Activated CD8-positive, alpha-beta T cell treated with anti-CD3 and anti-CD28 coated beads for 36 hours (primary cell): ENCODE measurements around the gene CCDC127. TPM values are rescaled to one million over a fixed set of nuclear protein-coding genes. Genes with fewer than 3 reads are reported as not detected.

Source experiments
- ATAC-seq: fragments of 200-7000 bp; cut with Tn5 transposase; one replicate; pipeline ENCODE4 v1.10.0; 2021; ENCODE audit warnings: mild to moderate bottlenecking, moderate library complexity
- CTCF ChIA-PET: fragments of 350-600 bp; sonication (Branson Sonifier 250); formaldehyde crosslinking; loops from one replicate; lab custom pipeline; 2021; ENCODE audit warnings: antibody characterized with exemption; lab: Charles Lee
- POLR2A ChIA-PET: fragments of 350-600 bp; sonication (Branson Sonifier 250); formaldehyde crosslinking; loops from one replicate; lab custom pipeline; 2021; ENCODE audit warnings: antibody characterized with exemption; lab: Charles Lee
- DNase-seq: peaks from one replicate; pipeline ENCODE4 v3.0.0-alpha.2; 2020
- H3K27ac Mint-ChIP-seq: one replicate; pipeline ENCODE4 v1.8.0; 2021; ENCODE audit warnings: mild to moderate bottlenecking, mixed read lengths
- H3K27me3 Mint-ChIP-seq: one replicate; pipeline ENCODE4 v1.8.0; 2021; ENCODE audit warnings: mixed read lengths
- H3K36me3 Mint-ChIP-seq: one replicate; pipeline ENCODE4 v1.8.0; 2021; ENCODE audit warnings: low read depth, mixed read lengths
- H3K4me1 Mint-ChIP-seq: one replicate; pipeline ENCODE4 v1.8.0; 2021; ENCODE audit warnings: low read depth, mixed read lengths
- H3K4me3 Mint-ChIP-seq: one replicate; pipeline ENCODE4 v1.8.0; 2021; ENCODE audit warnings: mild to moderate bottlenecking, moderate library complexity, mixed read lengths
- H3K9me3 Mint-ChIP-seq: one replicate; pipeline ENCODE4 v1.8.0; 2021; ENCODE audit warnings: mixed read lengths
- CTCF ChIP-seq: fragments of 200-600 bp; IDR thresholded peaks from one replicate; pipeline ENCODE4 v1.8.0; 2022; ENCODE audit warnings: antibody characterized with exemption, mild to moderate bottlenecking
- intact Hi-C: fragments of 100-400 bp; cut with micrococcal nuclease; formaldehyde crosslinking; loops from one replicate; pipeline ENCODE4 v1.10.0; 2022
- total RNA-seq, 2 experiments: library from RNA; stranded (reverse); gene quantifications; one replicate each; pipeline ENCODE4 v1.2.3, GENCODE V29; 2021

Gene CCDC127
- total RNA-seq, 2 experiments from 2014 or later: 4.2 to 4.3 TPM

DNA sequence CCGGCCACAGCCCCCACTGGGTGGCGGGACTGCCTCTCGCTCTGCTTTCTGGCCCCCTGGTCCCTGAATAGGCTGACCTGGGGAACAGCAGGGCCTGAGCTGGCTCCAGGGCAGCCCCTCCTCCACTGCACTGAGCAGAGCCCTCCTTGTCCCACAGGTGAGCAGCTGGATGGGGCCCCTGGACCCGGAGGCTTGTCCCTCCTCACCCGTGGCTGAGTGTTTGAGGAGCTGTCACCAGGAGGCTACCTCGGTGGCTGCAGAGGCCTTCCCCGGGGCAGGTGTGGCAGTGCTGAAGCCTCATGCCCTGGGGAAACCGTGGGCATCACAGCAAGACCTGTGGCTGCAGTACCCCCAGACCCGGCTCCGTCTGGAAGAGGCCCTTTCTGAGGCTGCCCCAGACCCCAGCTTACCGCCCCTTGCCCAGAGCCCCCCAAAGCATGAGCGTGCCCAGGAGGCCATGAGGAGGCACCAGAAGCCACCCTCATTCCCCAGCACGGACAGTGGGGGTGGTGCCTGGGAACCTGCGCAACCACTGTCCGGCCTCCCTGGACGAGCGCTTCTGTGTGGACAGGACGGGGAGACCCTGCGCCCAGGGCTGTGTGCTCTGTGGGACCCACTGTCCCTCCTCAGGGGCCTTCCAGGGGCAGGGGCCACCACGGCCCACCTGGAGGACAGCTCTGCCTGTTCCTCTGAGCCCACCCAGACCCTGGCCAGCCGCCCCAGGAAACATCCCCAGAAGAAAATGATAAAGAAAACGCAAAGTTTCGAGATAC is 55.2 kb downstream of the CCDC127 start:
- H3K36me3 Mint-ChIP-seq: no peaks in the 10 kb centered on the region
- POLR2A ChIA-PET: no interaction called here
- intact Hi-C loops: no loop called here

DNA sequence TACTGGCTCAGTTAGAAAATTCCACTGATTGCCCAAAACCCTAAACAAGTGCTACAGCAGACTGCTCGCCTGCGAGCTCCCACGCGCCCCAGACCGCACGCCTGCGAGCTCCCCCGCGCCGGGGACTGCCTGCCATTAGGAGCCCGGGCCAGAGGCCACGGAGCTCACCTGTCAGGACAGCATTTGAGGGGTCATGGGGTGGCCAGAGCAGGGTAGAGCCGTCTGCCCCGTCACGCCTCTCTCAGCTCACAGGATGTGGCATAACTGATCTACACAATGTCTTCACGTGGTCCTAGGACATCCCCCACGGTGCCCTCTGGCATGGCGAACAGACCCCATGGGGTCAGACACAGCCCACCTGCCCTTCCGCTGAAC is 55.8 kb downstream of the CCDC127 start:
- Mint-ChIP-seq H3K4me1 (no peaks in the 10 kb centered on the region), H3K9me3 (no peaks in the 10 kb centered on the region), H3K4me3 (no peak overlapping the region), H3K27ac (no peak overlapping the region), H3K27me3 (peaks cover 6% of the 10 kb centered on the region), H3K36me3 (no peaks in the 10 kb centered on the region)
- POLR2A ChIA-PET: no interaction called here
- CTCF ChIA-PET: no interaction called here
- no peak for TF ChIP-seq CTCF
- ATAC-seq: no peak
- no peak for DNase-seq
- intact Hi-C loops: no loop called here

More for the DNA sequence above, 55.2 kb downstream of the CCDC127 start:
- no peaks in the 10 kb centered on the region for H3K9me3 Mint-ChIP-seq
- CTCF ChIA-PET: no interaction called here
- TF ChIP-seq CTCF: no peak
- H3K4me3 Mint-ChIP-seq: no peak overlapping the region
- H3K27ac Mint-ChIP-seq: no peak overlapping the region
- no peak for ATAC-seq
- H3K27me3 Mint-ChIP-seq: peaks cover 6% of the 10 kb centered on the region
- no peak for DNase-seq
- no peaks in the 10 kb centered on the region for H3K4me1 Mint-ChIP-seq

- intact Hi-C loops: no loop called here
- Mint-ChIP-seq H3K4me1 (no peaks in the 10 kb centered on the region), H3K4me3 (no peak overlapping the region), H3K27ac (no peak overlapping the region), H3K36me3 (no peaks in the 10 kb centered on the region), H3K27me3 (peaks cover 6% of the 10 kb centered on the region), H3K9me3 (no peaks in the 10 kb centered on the region)
- DNase-seq (no peak), ATAC-seq (no peak)
- TF ChIP-seq CTCF: no peak
- CTCF ChIA-PET: no interaction called here
- POLR2A ChIA-PET: no interaction called here
Measured at GRCh38 chr5:161803-162110, 56.2 kb downstream of the CCDC127 start.

DNA sequence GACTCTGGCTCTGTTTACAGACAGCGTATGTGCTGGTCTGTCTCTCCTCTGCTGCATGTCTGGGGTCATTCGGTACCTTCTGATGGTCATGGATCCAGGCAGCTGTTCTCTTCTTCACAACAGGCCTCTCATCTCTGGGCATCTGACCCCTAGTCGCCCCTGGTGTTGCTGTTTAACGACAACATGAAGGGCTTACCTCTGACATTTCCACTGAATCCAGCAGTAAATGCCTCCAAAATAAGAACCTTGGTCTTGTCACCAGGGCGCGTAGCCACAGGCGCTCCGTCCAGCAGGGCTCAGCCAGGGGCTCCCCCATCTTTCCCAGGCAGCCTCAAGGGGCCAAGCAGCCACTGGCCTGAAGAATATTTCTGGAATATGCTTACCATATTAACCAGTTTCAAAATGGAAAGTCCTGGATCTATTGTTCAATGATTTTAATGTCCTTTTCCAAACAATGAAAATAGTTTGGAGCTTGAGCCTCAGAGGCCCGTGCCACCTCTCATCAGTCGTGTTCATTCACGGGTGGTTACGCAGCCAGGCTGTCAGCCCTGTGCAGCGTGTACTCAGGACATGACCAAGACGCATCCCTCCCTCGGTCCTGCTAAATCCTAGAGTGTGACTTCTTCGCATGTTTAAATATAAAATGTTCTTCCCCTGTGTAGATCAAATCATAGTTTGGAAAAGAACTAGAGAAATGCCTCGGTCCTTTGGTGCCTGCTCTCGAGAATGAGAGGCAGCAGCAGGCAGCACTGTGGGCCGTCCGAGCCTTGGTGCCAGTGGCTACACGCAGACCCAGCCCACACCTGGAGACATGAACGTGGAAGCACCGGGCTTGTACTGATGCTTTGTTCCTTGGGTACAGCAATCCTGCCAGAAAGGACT is 56.8 kb downstream of the CCDC127 start:
- TF ChIP-seq CTCF: no peak
- Mint-ChIP-seq H3K9me3 (no peaks in the 10 kb centered on the region), H3K27me3 (peaks cover 6% of the 10 kb centered on the region), H3K27ac (no peak overlapping the region), H3K36me3 (no peaks in the 10 kb centered on the region), H3K4me1 (no peaks in the 10 kb centered on the region), H3K4me3 (no peak overlapping the region)
- ATAC-seq: no peak
- CTCF ChIA-PET: no interaction called here
- no peak for DNase-seq
- POLR2A ChIA-PET: no interaction called here
- intact Hi-C loops: no loop called here

GRCh38 chr5:160173-160510 is 57.8 kb downstream of the CCDC127 start:
- TF ChIP-seq CTCF: no peak
- ChIA-PET CTCF (no interaction called here), POLR2A (no interaction called here)
- Mint-ChIP-seq H3K27ac (no peak overlapping the region), H3K36me3 (no peaks in the 10 kb centered on the region), H3K4me1 (no peaks in the 10 kb centered on the region), H3K4me3 (no peak overlapping the region), H3K27me3 (peaks cover 6% of the 10 kb centered on the region), H3K9me3 (no peaks in the 10 kb centered on the region)
- intact Hi-C loops: no loop called here
- ATAC-seq: no peak
- no peak for DNase-seq
